ENCODE measurements around the gene SNTB2. TPM values are rescaled to one million over a fixed set of nuclear protein-coding genes. Genes with fewer than 3 reads are reported as not detected.

The SNTB2 gene
- total and polyA plus RNA-seq, 10 of the 15 experiments (the other 5 are each of a cell fraction or from before 2014, with no cell fraction given) = 1.2 to 15.7 (median 5.0) TPM

DNA sequence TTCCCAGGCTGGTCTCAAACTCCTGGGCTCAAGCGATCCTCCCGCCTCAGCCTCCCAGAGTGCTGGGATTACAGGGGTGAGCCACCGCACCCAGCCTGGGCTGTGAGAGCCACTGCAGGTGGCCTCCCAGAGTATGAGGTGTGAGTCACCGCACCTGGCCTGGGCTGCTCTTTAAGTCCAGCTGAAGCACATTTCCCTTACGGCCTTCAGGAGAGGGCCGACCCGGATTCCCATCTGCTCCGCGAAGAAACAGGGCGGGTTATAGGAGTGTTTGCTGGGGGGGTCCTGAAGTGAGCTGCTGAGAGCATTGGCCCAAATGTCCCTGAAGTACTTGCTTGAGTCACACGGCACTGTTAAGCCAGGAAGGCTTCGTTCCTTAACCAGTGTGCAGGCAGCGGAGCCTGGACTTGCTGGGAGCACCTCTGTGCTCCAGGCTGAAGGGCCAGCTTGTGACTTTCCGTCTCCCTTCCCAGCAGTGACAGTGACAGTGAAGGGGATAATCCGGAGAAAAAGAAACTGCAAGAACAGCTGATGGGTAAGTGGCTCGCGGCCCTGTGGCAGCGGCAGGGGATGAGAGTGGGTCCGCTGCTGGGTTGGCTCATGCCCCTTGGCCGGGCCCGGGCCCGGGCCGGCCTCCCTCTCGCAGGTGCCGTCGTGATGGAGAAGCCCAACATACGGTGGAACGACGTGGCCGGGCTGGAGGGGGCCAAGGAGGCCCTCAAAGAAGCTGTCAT is 131.4 kb downstream of the SNTB2 start (continued):
- TF ChIP-seq ASH2L (IDR thresholded peaks at IDR 0.05; ENCODE audit: borderline replicate concordance, low read depth) (no peak), IRF4 (IDR thresholded peaks at IDR 0.05; ENCODE audit: low read depth, low read length) (no peak)

DNA sequence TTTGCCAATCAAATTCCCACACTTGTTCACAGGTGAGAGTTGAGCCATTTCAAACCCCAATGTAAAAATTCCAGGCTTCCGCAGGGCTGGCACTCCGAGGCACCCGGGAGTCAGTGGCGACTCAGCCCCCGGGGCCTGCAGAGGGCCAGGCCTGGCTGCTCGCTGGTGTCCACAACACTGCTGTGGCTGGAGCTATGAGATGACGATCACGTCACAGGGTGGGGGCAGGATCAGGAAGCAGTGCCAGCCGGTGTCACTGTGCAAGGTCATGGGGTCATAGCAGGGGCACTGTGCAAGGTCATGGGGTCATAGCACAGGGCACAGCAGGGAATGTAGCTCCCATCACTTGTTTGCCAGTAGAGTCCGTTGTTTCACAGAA is 131.9 kb downstream of the SNTB2 start:
- FAIRE-seq = no peak
- CTCF ChIA-PET = interaction anchor here (0.6 kb wide), 1 partner anchor 62 kb away, joined by 3 read pairs; no protein-coding TSS in a partner anchor
- ATAC-seq = no peak

DNA sequence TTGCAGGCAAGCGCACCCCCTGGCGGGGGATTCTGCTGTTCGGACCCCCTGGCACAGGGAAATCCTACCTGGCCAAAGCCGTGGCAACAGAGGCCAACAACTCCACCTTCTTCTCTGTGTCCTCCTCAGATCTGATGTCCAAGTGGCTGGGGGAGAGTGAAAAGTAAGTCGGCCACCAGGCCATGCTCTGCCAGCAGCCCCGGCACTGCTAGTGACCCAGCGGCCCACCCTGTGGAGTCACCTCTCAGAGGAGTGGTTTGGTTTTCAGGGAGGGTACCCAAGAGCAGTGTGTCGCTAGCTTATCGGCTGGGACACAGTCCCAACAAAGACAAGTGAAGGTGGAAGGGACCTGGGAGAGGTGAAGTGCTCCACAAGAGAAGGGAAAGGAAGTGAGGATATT is 132.4 kb downstream of the SNTB2 start:
- BruUV-seq (replicated peaks) = no TSS peak
- Histone ChIP-seq H3K4me1 (ENCODE audit: control insufficient read depth, insufficient read depth, low read length) (no peaks in the 10 kb centered on the region; the same call in 1 of the 2 replicates), H3K4me3 (no peak overlapping the region), H3K79me2 (ENCODE audit: control insufficient read depth, insufficient read depth, low read length) (peaks cover 7% of the 10 kb centered on the region), H3K4me2 (ENCODE audit: control insufficient read depth, insufficient read depth) (no peak overlapping the region), H3K9ac (ENCODE audit: control insufficient read depth, insufficient read depth, low read length) (no peak overlapping the region), H3K27me3 (replicated peaks in 1 of 2; ENCODE audit: control insufficient read depth in 2 of 2, insufficient read depth in 2 of 2, low read length in 1 of 2) (no peaks in the 10 kb centered on the region), H3K36me3 (ENCODE audit: control insufficient read depth in 2 of 2, insufficient read depth in 2 of 2, low read length in 1 of 2) (peaks cover 24 to 51% of the 10 kb centered on the region in 2 experiments), H2AFZ (ENCODE audit: control insufficient read depth, low read depth, low read length) (no peak overlapping the region), H3K9me3 (replicated peaks; ENCODE audit: control insufficient read depth, insufficient read depth, low read length) (no peaks in the 10 kb centered on the region), H4K20me1 (ENCODE audit: control insufficient read depth, insufficient read depth) (no peaks in the 10 kb centered on the region), H3K27ac (ENCODE audit: control insufficient read depth, insufficient read depth) (no peak overlapping the region)
- ChIA-PET CTCF (no interaction called here), SMC1A (ENCODE audit: uncharacterized antibody, unreplicated experiment) (no interaction called here), RAD21 (ENCODE audit: unreplicated experiment) (no interaction called here), POLR2A (no interaction called here)
- DNase-seq (ENCODE audit: low read depth, low spot score) (no peak), ATAC-seq (no peak), FAIRE-seq (no peak)
- intact Hi-C loops (cut with micrococcal nuclease; ENCODE audit: unreplicated experiment) = no loop called here
- 91% methylated on average over 8 of the region's 9 CpGs for WGBS (ENCODE audit: insufficient coverage, insufficient replicate concordance, low lambda C conversion rate, missing lambda C conversion rate)
- in situ Hi-C loops (cut with MboI) = no loop called here
- TF ChIP-seq ZNF217 (IDR thresholded peaks at IDR 0.05) (no peak), RAD21 (IDR thresholded peaks at IDR 0.05; ENCODE audit: insufficient read depth, low read depth, low read length) (no peak), RELA (IDR thresholded peaks at IDR 0.05; ENCODE audit: borderline replicate concordance, partially characterized antibody) (no peak), BCL11A (IDR thresholded peaks at IDR 0.05; ENCODE audit: low read depth, low read length) (no peak), NFYB (IDR thresholded peaks at IDR 0.05; ENCODE audit: insufficient read depth, low read depth, low read length) (no peak), SP1 (IDR thresholded peaks at IDR 0.05; ENCODE audit: low read depth, low read length) (no peak)
- TF ChIP-seq, protein P1, sequence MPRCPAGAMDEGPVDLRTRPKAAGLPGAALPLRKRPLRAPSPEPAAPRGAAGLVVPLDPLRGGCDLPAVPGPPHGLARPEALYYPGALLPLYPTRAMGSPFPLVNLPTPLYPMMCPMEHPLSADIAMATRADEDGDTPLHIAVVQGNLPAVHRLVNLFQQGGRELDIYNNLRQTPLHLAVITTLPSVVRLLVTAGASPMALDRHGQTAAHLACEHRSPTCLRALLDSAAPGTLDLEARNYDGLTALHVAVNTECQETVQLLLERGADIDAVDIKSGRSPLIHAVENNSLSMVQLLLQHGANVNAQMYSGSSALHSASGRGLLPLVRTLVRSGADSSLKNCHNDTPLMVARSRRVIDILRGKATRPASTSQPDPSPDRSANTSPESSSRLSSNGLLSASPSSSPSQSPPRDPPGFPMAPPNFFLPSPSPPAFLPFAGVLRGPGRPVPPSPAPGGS (IDR thresholded peaks at IDR 0.05; ENCODE audit: borderline replicate concordance, insufficient read depth, low read depth, low read length, poor library complexity, severe bottlenecking) = no peak
- TF ChIP-seq, protein P2, sequence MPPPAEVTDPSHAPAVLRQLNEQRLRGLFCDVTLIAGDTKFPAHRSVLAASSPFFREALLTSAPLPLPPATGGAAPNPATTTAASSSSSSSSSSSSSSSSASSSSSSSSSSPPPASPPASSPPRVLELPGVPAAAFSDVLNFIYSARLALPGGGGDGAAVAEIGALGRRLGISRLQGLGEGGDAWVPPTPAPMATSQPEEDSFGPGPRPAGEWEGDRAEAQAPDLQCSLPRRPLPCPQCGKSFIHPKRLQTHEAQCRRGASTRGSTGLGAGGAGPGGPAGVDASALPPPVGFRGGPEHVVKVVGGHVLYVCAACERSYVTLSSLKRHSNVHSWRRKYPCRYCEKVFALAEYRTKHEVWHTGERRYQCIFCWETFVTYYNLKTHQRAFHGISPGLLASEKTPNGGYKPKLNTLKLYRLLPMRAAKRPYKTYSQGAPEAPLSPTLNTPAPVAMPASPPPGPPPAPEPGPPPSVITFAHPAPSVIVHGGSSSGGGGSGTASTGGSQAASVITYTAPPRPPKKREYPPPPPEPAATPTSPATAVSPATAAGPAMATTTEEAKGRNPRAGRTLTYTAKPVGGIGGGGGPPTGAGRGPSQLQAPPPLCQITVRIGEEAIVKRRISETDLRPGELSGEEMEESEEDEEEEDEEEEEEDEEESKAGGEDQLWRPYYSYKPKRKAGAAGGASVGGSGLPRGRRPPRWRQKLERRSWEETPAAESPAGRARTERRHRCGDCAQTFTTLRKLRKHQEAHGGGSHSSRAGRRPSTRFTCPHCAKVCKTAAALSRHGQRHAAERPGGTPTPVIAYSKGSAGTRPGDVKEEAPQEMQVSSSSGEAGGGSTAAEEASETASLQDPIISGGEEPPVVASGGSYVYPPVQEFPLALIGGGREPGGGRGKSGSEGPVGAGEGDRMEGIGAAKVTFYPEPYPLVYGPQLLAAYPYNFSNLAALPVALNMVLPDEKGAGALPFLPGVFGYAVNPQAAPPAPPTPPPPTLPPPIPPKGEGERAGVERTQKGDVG (CRISPR knock-in tag; IDR thresholded peaks at IDR 0.05) = no peak

More for the DNA sequence above, 131.9 kb downstream of the SNTB2 start:
- Histone ChIP-seq H3K27ac (ENCODE audit: control insufficient read depth, insufficient read depth) (no peak overlapping the region), H3K9me3 (replicated peaks; ENCODE audit: control insufficient read depth, insufficient read depth, low read length) (no peaks in the 10 kb centered on the region), H3K9ac (ENCODE audit: control insufficient read depth, insufficient read depth, low read length) (no peak overlapping the region), H3K4me3 (no peak overlapping the region), H3K4me1 (ENCODE audit: control insufficient read depth, insufficient read depth, low read length) (no peaks in the 10 kb centered on the region; the same call in 1 of the 2 replicates), H3K4me2 (ENCODE audit: control insufficient read depth, insufficient read depth) (no peak overlapping the region), H3K27me3 (replicated peaks in 1 of 2; ENCODE audit: control insufficient read depth in 2 of 2, insufficient read depth in 2 of 2, low read length in 1 of 2) (no peaks in the 10 kb centered on the region), H2AFZ (ENCODE audit: control insufficient read depth, low read depth, low read length) (no peak overlapping the region), H3K79me2 (ENCODE audit: control insufficient read depth, insufficient read depth, low read length) (peaks cover 7% of the 10 kb centered on the region), H4K20me1 (ENCODE audit: control insufficient read depth, insufficient read depth) (no peaks in the 10 kb centered on the region), H3K36me3 (ENCODE audit: control insufficient read depth in 2 of 2, insufficient read depth in 2 of 2, low read length in 1 of 2) (peaks cover 24 to 47% of the 10 kb centered on the region in 2 experiments)
- ChIA-PET POLR2A (no interaction called here), SMC1A (ENCODE audit: uncharacterized antibody, unreplicated experiment) (interaction anchor here (1.4 kb wide), 1 partner anchor 10 kb away, joined by 4 read pairs; no protein-coding TSS in a partner anchor), RAD21 (ENCODE audit: unreplicated experiment) (no interaction called here)
- no peak for DNase-seq (ENCODE audit: low read depth, low spot score)
- no peak for TF ChIP-seq RBBP5 (conservative IDR thresholded peaks at IDR 0.05)
- no peak for TF ChIP-seq NBN (IDR thresholded peaks at IDR 0.05)
- TF ChIP-seq EP300 (IDR thresholded peaks at IDR 0.05; ENCODE audit: borderline replicate concordance in 1 of 2, control insufficient read depth in 1 of 2, low read depth in 2 of 2, low read length in 2 of 2) = no peak
- no TSS peak for BruUV-seq (replicated peaks)
- in situ Hi-C loops (cut with MboI) = no loop called here
- intact Hi-C loops (cut with micrococcal nuclease; ENCODE audit: unreplicated experiment) = no loop called here
- WGBS (ENCODE audit: insufficient coverage, insufficient replicate concordance, low lambda C conversion rate, missing lambda C conversion rate) = 96% methylated on average over 10 of the region's 10 CpGs
